CD4-positive, alpha-beta T cell treated with Interleukin-4 for 4 hours (primary cell): ENCODE results near the gene TNFRSF6B.

Source experiments
- DNase-seq: peaks from one replicate; pipeline ENCODE4 v3.0.0-alpha.2; 2020

Gene TNFRSF6B

GRCh38 chr20:63739130-63740069 lies 42.9 kb downstream of the TNFRSF6B start, which contains the start of gene SLC2A4RG:
SLC2A4RG (plus strand) TSS chr20:63739776; CDS start chr20:63739913, 137 bp downstream.
- peak; percentile 63 for DNase-seq

- DNase-seq = peak; percentile 53
Observed at GRCh38 chr20:63740070-63740626, 43.7 kb downstream of the TNFRSF6B start.

- DNase-seq = peak; percentile 28
Observed at GRCh38 chr20:63740627-63741353, 44.3 kb downstream of the TNFRSF6B start.

GRCh38 chr20:63741354-63741675 lies 44.9 kb downstream of the TNFRSF6B start:
- no peak for DNase-seq

GRCh38 chr20:63741676-63742380 lies 45.4 kb downstream of the TNFRSF6B start:
- no peak for DNase-seq

GRCh38 chr20:63742381-63743024 lies 46.1 kb downstream of the TNFRSF6B start:
- DNase-seq = no peak

- DNase-seq = no peak
Observed at GRCh38 chr20:63743210-63743970, 46.9 kb downstream of the TNFRSF6B start.

- no peak for DNase-seq
Observed at GRCh38 chr20:63744158-63744557, 47.7 kb downstream of the TNFRSF6B start.

- DNase-seq = no peak
Observed at GRCh38 chr20:63744574-63745423, 48.3 kb downstream of the TNFRSF6B start.

GRCh38 chr20:63745424-63745805 lies 49.0 kb downstream of the TNFRSF6B start:
- no peak for DNase-seq

GRCh38 chr20:63745961-63746731 lies 49.7 kb downstream of the TNFRSF6B start:
- DNase-seq = no peak

- DNase-seq = no peak
Observed at GRCh38 chr20:63746751-63747315, 50.4 kb downstream of the TNFRSF6B start.

GRCh38 chr20:63747622-63748069 lies 51.2 kb downstream of the TNFRSF6B start:
- DNase-seq = no peak
